Neutrophil (primary cell): ENCODE results near the gene TRIM62.
"Not testable (repeated sequence)": the region's sequence is repeated elsewhere in the genome, so short reads cannot be mapped to it uniquely, and the experiment has no call there.

Experiments
- H3K27ac ChIP-seq: fragments of 200-600 bp; sonication (generic); 2 replicates; pipeline ENCODE4 v1.5.1; 2016; ENCODE audit warnings: mild to moderate bottlenecking, moderate library complexity
- H3K27me3 ChIP-seq: fragments of 200-600 bp; sonication (generic); 2 replicates; pipeline ENCODE4 v1.6.0; 2016; ENCODE audit warnings: mild to moderate bottlenecking
- H3K36me3 ChIP-seq: fragments of 200-600 bp; sonication (generic); 2 replicates; pipeline ENCODE4 v1.5.1; 2017
- H3K4me1 ChIP-seq, 2 experiments: fragments of 200-600 bp in 1 of 2; sonication (generic) in 1 of 2; 1 replicate in 1 of 2; 2 replicates in 1 of 2; pipeline versions ENCODE4 v1.5.1 to v1.6.1; 2013 to 2016; ENCODE audit warnings: low read depth in 1 of 2, low read length in 1 of 2, mild to moderate bottlenecking in 1 of 2, moderate library complexity in 1 of 2; ENCODE audit not compliant: control insufficient read depth in 1 of 2, insufficient read depth in 1 of 2
- H3K4me3 ChIP-seq, 2 experiments: fragments of 200-600 bp in 1 of 2; sonication (generic) in 1 of 2; 1 replicate in 1 of 2; 2 replicates in 1 of 2; pipeline ENCODE4 v1.5.1; 2013 to 2016; ENCODE audit warnings: low read depth in 1 of 2, low read length in 1 of 2, mild to moderate bottlenecking in 1 of 2, moderate library complexity in 1 of 2
- H3K9me3 ChIP-seq: fragments of 200-600 bp; sonication (generic); 2 replicates; pipeline ENCODE4 v1.5.1; 2016
- TF ChIP-seq, protein P1 (sequence below): fragments of 200-600 bp; sonication (generic); IDR thresholded peaks from 2 replicates; pipeline ENCODE4 v1.5.1; 2016; ENCODE audit warnings: antibody characterized with exemption

TRIM62 gene

DNA sequence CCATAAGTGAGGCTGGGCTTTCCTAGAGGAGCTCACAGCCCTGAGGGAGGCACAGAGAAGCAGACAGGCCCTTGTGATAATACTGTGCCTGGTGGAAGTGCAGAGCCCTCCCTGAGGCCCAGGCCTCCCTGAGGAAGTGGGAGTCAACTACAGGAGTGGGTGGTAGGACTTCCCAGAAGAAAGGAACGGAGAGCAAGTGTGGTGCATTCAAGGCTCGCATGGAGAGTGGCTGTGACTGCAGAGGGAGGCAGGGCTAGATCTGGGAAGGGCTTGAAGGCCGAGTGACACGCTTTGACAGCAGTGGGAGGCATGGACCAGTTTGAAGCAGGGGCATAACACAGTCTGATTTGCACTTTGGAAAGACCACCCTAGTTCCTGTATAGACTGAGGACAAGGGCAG lies 63.6 kb downstream of the TRIM62 start:
- Histone ChIP-seq H3K27ac (no peak overlapping the region), H3K4me1 (no peaks in the 10 kb centered on the region), H3K36me3 (no peaks in the 10 kb centered on the region), H3K9me3 (no peaks in the 10 kb centered on the region), H3K27me3 (peaks cover 31% of the 10 kb centered on the region), H3K4me3 (no peak overlapping the region)
- TF ChIP-seq, protein P1, sequence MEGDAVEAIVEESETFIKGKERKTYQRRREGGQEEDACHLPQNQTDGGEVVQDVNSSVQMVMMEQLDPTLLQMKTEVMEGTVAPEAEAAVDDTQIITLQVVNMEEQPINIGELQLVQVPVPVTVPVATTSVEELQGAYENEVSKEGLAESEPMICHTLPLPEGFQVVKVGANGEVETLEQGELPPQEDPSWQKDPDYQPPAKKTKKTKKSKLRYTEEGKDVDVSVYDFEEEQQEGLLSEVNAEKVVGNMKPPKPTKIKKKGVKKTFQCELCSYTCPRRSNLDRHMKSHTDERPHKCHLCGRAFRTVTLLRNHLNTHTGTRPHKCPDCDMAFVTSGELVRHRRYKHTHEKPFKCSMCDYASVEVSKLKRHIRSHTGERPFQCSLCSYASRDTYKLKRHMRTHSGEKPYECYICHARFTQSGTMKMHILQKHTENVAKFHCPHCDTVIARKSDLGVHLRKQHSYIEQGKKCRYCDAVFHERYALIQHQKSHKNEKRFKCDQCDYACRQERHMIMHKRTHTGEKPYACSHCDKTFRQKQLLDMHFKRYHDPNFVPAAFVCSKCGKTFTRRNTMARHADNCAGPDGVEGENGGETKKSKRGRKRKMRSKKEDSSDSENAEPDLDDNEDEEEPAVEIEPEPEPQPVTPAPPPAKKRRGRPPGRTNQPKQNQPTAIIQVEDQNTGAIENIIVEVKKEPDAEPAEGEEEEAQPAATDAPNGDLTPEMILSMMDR = no peak

DNA sequence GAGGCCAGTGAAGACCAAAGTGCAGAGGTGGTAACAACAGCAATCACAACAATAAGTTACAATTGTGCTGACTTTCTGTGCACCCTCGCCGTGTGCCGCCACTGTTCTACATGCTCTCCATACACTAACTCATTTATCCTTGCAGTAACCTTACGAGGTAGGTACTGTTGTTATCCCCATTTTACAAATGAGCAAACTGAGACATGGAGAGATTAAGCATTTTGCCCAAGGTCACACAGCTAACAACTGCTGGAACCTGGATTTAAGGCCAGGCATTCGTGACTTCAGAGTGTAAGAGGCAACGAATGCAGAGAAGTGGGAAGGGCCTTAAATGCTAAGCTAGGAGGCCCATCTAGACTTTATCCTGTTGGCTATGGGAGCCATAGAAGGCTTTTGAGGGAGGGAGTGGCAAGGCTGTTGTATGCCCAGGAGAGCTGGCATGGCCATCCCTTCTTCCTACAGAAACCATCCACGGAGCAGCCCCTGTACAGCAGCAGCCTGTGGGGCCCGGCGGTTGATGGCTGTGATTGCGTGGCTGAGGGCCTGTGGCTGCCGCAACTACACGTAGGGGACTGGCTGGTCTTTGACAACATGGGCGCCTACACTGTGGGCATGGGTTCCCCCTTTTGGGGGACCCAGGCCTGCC lies 64.3 kb downstream of the TRIM62 start:
- Histone ChIP-seq H3K4me3 (no peak overlapping the region), H3K27ac (no peak overlapping the region), H3K4me1 (no peaks in the 10 kb centered on the region), H3K9me3 (no peaks in the 10 kb centered on the region), H3K36me3 (no peaks in the 10 kb centered on the region), H3K27me3 (peaks cover 23% of the 10 kb centered on the region)
- TF ChIP-seq, protein P1 = no peak

DNA sequence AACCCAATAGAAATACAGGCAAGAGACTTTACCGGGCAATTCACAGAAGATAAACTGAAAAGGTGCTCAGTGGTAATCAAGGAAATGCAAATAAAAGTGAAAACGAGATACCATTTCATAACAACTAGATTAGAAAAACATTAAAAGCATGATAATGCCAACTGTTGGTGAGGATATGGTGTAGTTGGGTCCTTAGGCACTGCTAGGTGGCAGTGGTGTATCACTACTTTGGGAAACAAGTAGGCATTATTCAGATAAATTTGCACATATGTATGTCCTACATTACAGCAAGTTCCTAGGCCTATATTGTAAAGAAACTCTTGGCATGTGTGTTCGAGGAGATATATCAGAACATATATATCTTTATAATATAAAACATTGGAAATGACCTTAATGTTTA lies 69.9 kb downstream of the TRIM62 start:
- H3K27me3 ChIP-seq = peaks cover 4% of the 10 kb centered on the region
- H3K4me1 ChIP-seq = no peaks in the 10 kb centered on the region
- no peaks in the 10 kb centered on the region for H3K36me3 ChIP-seq
- H3K27ac ChIP-seq = no peak overlapping the region
- H3K9me3 ChIP-seq = no peaks in the 10 kb centered on the region
- no peak overlapping the region for H3K4me3 ChIP-seq
- TF ChIP-seq, protein P1 = no peak

DNA sequence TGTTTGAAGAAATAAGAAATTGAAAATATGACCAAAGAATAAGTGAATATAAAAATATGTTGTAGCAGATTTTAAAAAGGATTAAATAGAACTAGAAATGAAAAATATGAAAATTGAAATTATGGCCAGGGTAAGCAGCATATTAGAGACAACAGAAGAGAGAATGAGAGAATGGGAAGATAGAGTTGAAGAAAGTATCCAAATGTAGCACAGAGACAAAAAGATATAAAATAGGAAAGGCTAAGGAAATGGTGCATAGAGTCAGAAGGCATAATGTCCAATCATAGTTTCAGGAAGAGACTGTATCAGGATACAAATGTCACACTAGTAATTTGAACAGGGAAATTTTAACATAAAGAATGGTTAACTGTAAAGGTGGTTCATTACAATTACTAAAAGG lies 71.4 kb downstream of the TRIM62 start:
- H3K27me3 ChIP-seq = peaks cover 4% of the 10 kb centered on the region
- no peaks in the 10 kb centered on the region for H3K36me3 ChIP-seq
- TF ChIP-seq, protein P1 = no peak
- H3K4me1 ChIP-seq = no peaks in the 10 kb centered on the region
- H3K9me3 ChIP-seq = no peaks in the 10 kb centered on the region
- no peak overlapping the region for H3K4me3 ChIP-seq
- H3K27ac ChIP-seq = no peak overlapping the region

DNA sequence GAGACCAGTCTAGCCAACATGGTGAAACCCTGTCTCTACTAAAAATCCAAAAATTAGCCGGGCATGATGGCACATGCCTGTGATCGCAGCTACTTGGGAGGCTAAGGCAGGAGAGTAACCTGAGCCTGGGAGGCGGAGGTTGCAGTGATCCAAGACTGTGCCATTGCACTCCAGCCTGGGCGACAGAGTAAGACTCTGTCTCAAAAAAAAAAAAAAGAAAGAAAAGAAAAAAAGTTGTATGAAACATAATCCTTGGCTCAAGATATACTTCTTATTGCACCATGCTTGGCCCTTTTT lies 81.8 kb downstream of the TRIM62 start:
- not testable (repeated sequence) for H3K9me3 ChIP-seq, H3K27ac ChIP-seq, H3K4me3 ChIP-seq, H3K36me3 ChIP-seq, H3K27me3 ChIP-seq, H3K4me1 ChIP-seq

DNA sequence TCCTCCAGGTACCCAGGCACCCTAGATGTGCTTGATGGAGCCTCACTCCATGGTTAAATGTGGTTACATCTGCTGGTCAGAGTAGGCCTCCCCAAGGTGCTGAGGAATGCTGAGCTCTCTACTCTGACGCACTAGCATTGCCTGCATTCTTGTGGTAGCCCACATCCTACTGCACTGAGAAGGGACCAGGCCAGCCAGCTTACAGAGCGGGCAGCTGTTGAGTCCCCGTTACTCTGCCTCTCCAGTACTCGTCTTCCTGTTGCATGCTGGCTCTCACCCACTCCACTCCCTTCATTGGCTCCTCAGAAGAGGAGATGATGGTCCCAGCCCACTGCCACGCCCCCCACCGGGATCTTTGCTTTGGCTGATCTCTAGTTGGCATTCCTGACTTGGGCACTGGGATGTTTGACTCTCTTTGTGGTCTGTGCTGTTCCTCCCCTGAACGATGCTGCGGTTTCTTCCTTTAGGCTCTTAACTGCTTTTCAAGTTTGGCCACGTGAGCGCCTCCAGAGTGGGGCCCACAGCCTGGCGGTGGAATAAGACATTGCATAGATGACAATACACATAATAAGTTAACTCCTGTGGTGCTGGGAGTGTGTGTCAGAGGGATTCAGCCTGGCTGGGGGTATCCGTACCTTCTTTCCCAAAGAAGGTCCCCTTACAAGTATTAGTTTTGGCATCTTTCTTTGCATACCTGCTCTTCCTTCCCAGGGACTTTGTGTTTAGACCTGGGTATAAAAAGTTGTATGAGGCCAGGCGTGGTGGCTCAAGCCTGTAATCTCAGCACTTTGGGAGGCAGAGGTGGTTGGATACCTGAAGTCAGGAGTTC lies 82.3 kb downstream of the TRIM62 start:
- Histone ChIP-seq H3K4me3 (no peak overlapping the region), H3K27me3 (peaks cover 9% of the 10 kb centered on the region), H3K9me3 (no peaks in the 10 kb centered on the region), H3K4me1 (no peaks in the 10 kb centered on the region), H3K36me3 (no peaks in the 10 kb centered on the region), H3K27ac (no peak overlapping the region)
- TF ChIP-seq, protein P1 = no peak
